GM12873 (cell line): Measurements from ENCODE around the gene TMPRSS13.

ENCODE experiments used
- CTCF ChIP-seq: IDR thresholded peaks from 2 replicates; pipeline ENCODE4 v1.5.1; 2012; ENCODE audit warnings: low read depth, mild to moderate bottlenecking, moderate library complexity, low read length, control low read depth; ENCODE audit not compliant: insufficient read depth; ENCODE audit errors: missing control alignments

Gene TMPRSS13

GRCh38 chr11:117958949-117959348, 29.7 kb upstream of the TMPRSS13 start:
- no peak for TF ChIP-seq CTCF

GRCh38 chr11:117953024-117953671, 23.9 kb upstream of the TMPRSS13 start:
- TF ChIP-seq CTCF = no peak

- no peak for TF ChIP-seq CTCF
These were observed 22.1 kb upstream of the TMPRSS13 start for GRCh38 chr11:117950993-117951961.

- TF ChIP-seq CTCF = peak; percentile 53
These were observed 21.1 kb upstream of the TMPRSS13 start for GRCh38 chr11:117950301-117950700.

- no peak for TF ChIP-seq CTCF
These were observed 19.9 kb upstream of the TMPRSS13 start for GRCh38 chr11:117949062-117949461.

GRCh38 chr11:117946842-117947526, 17.8 kb upstream of the TMPRSS13 start:
- TF ChIP-seq CTCF = peak; percentile 99

- no peak for TF ChIP-seq CTCF
These were observed 17.1 kb upstream of the TMPRSS13 start for GRCh38 chr11:117946156-117946841.
